Astrocyte (in vitro differentiated cells and primary cell): ENCODE measurements around the gene TRIP13. TPM values are rescaled to one million over a fixed set of nuclear protein-coding genes. Genes with fewer than 3 reads are reported as not detected.

Source experiments
- DNase-seq: peaks from one replicate; pipeline ENCODE4 v3.0.0-alpha.2; 2010; ENCODE audit warnings: low read depth
- FAIRE-seq: peaks from 2 replicates; lab custom pipeline; 2011; peaks lifted over from hg19 to GRCh38; lab: Jason Lieb, UNC
- H2AFZ ChIP-seq: 2 replicates; pipeline ENCODE4 v1.6.0; 2012; ENCODE audit warnings: low read depth, low read length, inconsistent platforms
- H3K27ac ChIP-seq: 2 replicates; pipeline ENCODE4 v1.5.1; 2011; ENCODE audit warnings: low read depth, low read length, inconsistent platforms
- H3K27me3 ChIP-seq: 2 replicates; pipeline ENCODE4 v1.6.0; 2011; ENCODE audit warnings: low read length, inconsistent platforms; ENCODE audit not compliant: insufficient read depth
- H3K36me3 ChIP-seq: 2 replicates; pipeline ENCODE4 v1.5.1; 2011; ENCODE audit warnings: low read length, inconsistent platforms; ENCODE audit not compliant: insufficient read depth
- H3K4me1 ChIP-seq: 2 replicates; pipeline ENCODE4 v1.5.1; 2011; ENCODE audit warnings: low read length, inconsistent platforms; ENCODE audit not compliant: insufficient read depth
- H3K4me2 ChIP-seq: 2 replicates; pipeline ENCODE4 v1.6.0; 2012; ENCODE audit warnings: low read length, inconsistent platforms
- H3K4me3 ChIP-seq: 2 replicates; pipeline ENCODE4 v1.5.1; 2011; ENCODE audit warnings: low read depth, mild to moderate bottlenecking, low read length, inconsistent platforms; ENCODE audit not compliant: insufficient read depth
- H3K79me2 ChIP-seq: 2 replicates; pipeline ENCODE4 v1.6.0; 2012; ENCODE audit warnings: mild to moderate bottlenecking, low read length, inconsistent platforms; ENCODE audit not compliant: insufficient read depth
- H3K9ac ChIP-seq: 2 replicates; pipeline ENCODE4 v1.6.0; 2012; ENCODE audit warnings: mild to moderate bottlenecking, low read length, inconsistent platforms
- H3K9me3 ChIP-seq: 2 replicates; pipeline ENCODE4 v1.5.1; 2012; ENCODE audit warnings: low read depth, mild to moderate bottlenecking, low read length, inconsistent platforms; ENCODE audit not compliant: insufficient read depth
- H4K20me1 ChIP-seq: 2 replicates; pipeline ENCODE4 v1.6.0; 2012; ENCODE audit warnings: low read length, inconsistent platforms; ENCODE audit not compliant: insufficient read depth
- H3K27ac Mint-ChIP-seq: one replicate; pipeline ENCODE4 v1.8.0; 2021; ENCODE audit warnings: mild to moderate bottlenecking, mixed read lengths; ENCODE audit not compliant: unreplicated experiment
- H3K27me3 Mint-ChIP-seq: one replicate; pipeline ENCODE4 v1.8.0; 2021; ENCODE audit warnings: low read depth, mixed read lengths; ENCODE audit not compliant: unreplicated experiment
- H3K36me3 Mint-ChIP-seq: one replicate; pipeline ENCODE4 v1.8.0; 2021; ENCODE audit warnings: low read depth, mixed read lengths; ENCODE audit not compliant: unreplicated experiment
- H3K4me1 Mint-ChIP-seq: one replicate; pipeline ENCODE4 v1.8.0; 2021; ENCODE audit warnings: low read depth, mixed read lengths; ENCODE audit not compliant: unreplicated experiment
- H3K4me3 Mint-ChIP-seq: one replicate; pipeline ENCODE4 v1.8.0; 2021; ENCODE audit warnings: mild to moderate bottlenecking, moderate library complexity, mixed read lengths; ENCODE audit not compliant: unreplicated experiment
- H3K9me3 Mint-ChIP-seq: one replicate; pipeline ENCODE4 v1.8.0; 2021; ENCODE audit warnings: mild to moderate bottlenecking, mixed read lengths; ENCODE audit not compliant: unreplicated experiment
- CTCF ChIP-seq: IDR thresholded peaks from 2 replicates; pipeline ENCODE4 v1.5.1; 2011; ENCODE audit warnings: low read depth, mild to moderate bottlenecking, inconsistent platforms, low read length, moderate library complexity; ENCODE audit not compliant: insufficient read depth
- EZH2 ChIP-seq: IDR thresholded peaks from 2 replicates; pipeline ENCODE4 v1.6.1; 2012; ENCODE audit warnings: mild to moderate bottlenecking, low read length, inconsistent platforms; ENCODE audit not compliant: insufficient read depth
- total RNA-seq: library from RNA; stranded (reverse); gene quantifications from 2 replicates; pipeline ENCODE4 v1.2.1, GENCODE V29; 2021

Gene TRIP13
- total RNA-seq, 1 donor from 2014 or later = 7.3 TPM

GRCh38 chr5:930866-931265 is 38.2 kb downstream of the TRIP13 start:
- peaks cover 4% of the 10 kb centered on the region for H4K20me1 ChIP-seq
- H3K79me2 ChIP-seq = no peaks in the 10 kb centered on the region
- Mint-ChIP-seq H3K9me3 (peaks cover 12% of the 10 kb centered on the region), H3K4me3 (no peak overlapping the region), H3K27ac (no peak overlapping the region), H3K36me3 (peaks cover 3% of the 10 kb centered on the region), H3K27me3 (peaks cover 70% of the 10 kb centered on the region), H3K4me1 (no peaks in the 10 kb centered on the region)
- no peak overlapping the region for H2AFZ ChIP-seq
- DNase-seq = no peak
- H3K4me3 ChIP-seq = no peak overlapping the region
- no peaks in the 10 kb centered on the region for H3K9me3 ChIP-seq
- H3K4me2 ChIP-seq = no peak overlapping the region
- H3K36me3 ChIP-seq = no peaks in the 10 kb centered on the region
- peaks cover 65% of the 10 kb centered on the region for H3K27me3 ChIP-seq
- no peak overlapping the region for H3K9ac ChIP-seq
- no peak overlapping the region for H3K27ac ChIP-seq
- TF ChIP-seq CTCF (no peak), EZH2 (no peak)
- no peaks in the 10 kb centered on the region for H3K4me1 ChIP-seq
- FAIRE-seq = no peak

- H3K9me3 ChIP-seq = no peaks in the 10 kb centered on the region
- peaks cover 3% of the 10 kb centered on the region for H3K36me3 Mint-ChIP-seq
- no peaks in the 10 kb centered on the region for H3K4me1 Mint-ChIP-seq
- no peak for DNase-seq
- H3K79me2 ChIP-seq = no peaks in the 10 kb centered on the region
- H3K27ac ChIP-seq = no peak overlapping the region
- no peaks in the 10 kb centered on the region for H3K4me1 ChIP-seq
- H3K27ac Mint-ChIP-seq = no peak overlapping the region
- no peak overlapping the region for H2AFZ ChIP-seq
- peaks cover 12% of the 10 kb centered on the region for H3K9me3 Mint-ChIP-seq
- H3K27me3 Mint-ChIP-seq = peaks cover 68% of the 10 kb centered on the region
- H3K4me2 ChIP-seq = no peak overlapping the region
- no peak overlapping the region for H3K9ac ChIP-seq
- H3K27me3 ChIP-seq = peaks cover 65% of the 10 kb centered on the region
- H3K36me3 ChIP-seq = no peaks in the 10 kb centered on the region
- no peak for TF ChIP-seq EZH2
- TF ChIP-seq CTCF = no peak
- no peak for FAIRE-seq
- H3K4me3 Mint-ChIP-seq = no peak overlapping the region
- no peaks in the 10 kb centered on the region for H4K20me1 ChIP-seq
- H3K4me3 ChIP-seq = no peak overlapping the region
These were observed 39.0 kb downstream of the TRIP13 start for GRCh38 chr5:931570-932145.

- Mint-ChIP-seq H3K4me3 (no peak overlapping the region), H3K9me3 (peaks cover 12% of the 10 kb centered on the region), H3K27ac (no peak overlapping the region), H3K36me3 (peaks cover 8% of the 10 kb centered on the region), H3K27me3 (peaks cover 72% of the 10 kb centered on the region), H3K4me1 (no peaks in the 10 kb centered on the region)
- no peak overlapping the region for H3K4me3 ChIP-seq
- no peaks in the 10 kb centered on the region for H3K36me3 ChIP-seq
- no peak overlapping the region for H2AFZ ChIP-seq
- no peaks in the 10 kb centered on the region for H3K9me3 ChIP-seq
- H3K27ac ChIP-seq = no peak overlapping the region
- TF ChIP-seq CTCF = no peak
- FAIRE-seq = no peak
- H3K9ac ChIP-seq = no peak overlapping the region
- H3K4me2 ChIP-seq = no peak overlapping the region
- no peaks in the 10 kb centered on the region for H3K79me2 ChIP-seq
- no peak for DNase-seq
- H4K20me1 ChIP-seq = no peaks in the 10 kb centered on the region
- no peaks in the 10 kb centered on the region for H3K4me1 ChIP-seq
- H3K27me3 ChIP-seq = peaks cover 68% of the 10 kb centered on the region
These were observed 39.5 kb downstream of the TRIP13 start for GRCh38 chr5:932151-932627.
